Endothelial cell of umbilical vein (primary cell): Measurements from ENCODE around the gene PMFBP1. TPM values are rescaled to one million over a fixed set of nuclear protein-coding genes. Genes with fewer than 3 reads are reported as not detected.

Experiments used
- BruUV-seq: library from RNA; stranded (reverse); fragments of 400-500 nt; replicated peaks from 2 replicates; lab custom pipeline; 2021; lab: Mats Ljungman, UMichigan
- CTCF ChIA-PET: fragments of 300-600, 350-600 bp; sonication (Branson Sonifier 250); formaldehyde crosslinking; loops from one replicate; lab custom pipeline; 2021; ENCODE audit warnings: antibody characterized with exemption, inconsistent platforms; lab: Charles Lee
- POLR2A ChIA-PET: fragments of 300-600, 350-600 bp; sonication (Branson Sonifier 250); formaldehyde crosslinking; loops from one replicate; lab custom pipeline; 2021; ENCODE audit warnings: antibody characterized with exemption, inconsistent platforms; lab: Charles Lee
- DNase-seq: peaks from one replicate; pipeline ENCODE4 v3.0.0-alpha.2; 2011; ENCODE audit warnings: low read depth, low spot score
- FAIRE-seq: peaks from 2 replicates; lab custom pipeline; 2011; peaks lifted over from hg19 to GRCh38; lab: Jason Lieb, UNC
- H2AFZ ChIP-seq: 2 replicates; pipeline ENCODE4 v1.6.0; 2012; ENCODE audit warnings: low read depth, low read length, control low read depth, inconsistent platforms
- H3K27ac ChIP-seq: 2 replicates; pipeline ENCODE4 v1.5.1; 2011; ENCODE audit warnings: low read depth, mild to moderate bottlenecking, control low read depth, low read length, moderate library complexity; ENCODE audit not compliant: insufficient read depth
- H3K27me3 ChIP-seq, 2 experiments: 2 replicates each; pipeline versions ENCODE4 v1.6.0 to v1.6.1; 2011; ENCODE audit warnings: low read length in 2 of 2, mixed read lengths in 1 of 2; ENCODE audit not compliant: control insufficient read depth in 2 of 2, insufficient read depth in 2 of 2
- H3K36me3 ChIP-seq, 2 experiments: 2 replicates in 1 of 2; 3 replicates in 1 of 2; pipeline ENCODE4 v1.5.1; 2011; ENCODE audit warnings: low read length in 2 of 2, mild to moderate bottlenecking in 1 of 2, moderate library complexity in 1 of 2; ENCODE audit not compliant: control insufficient read depth in 2 of 2, insufficient read depth in 2 of 2; ENCODE audit errors: extremely low read depth in 1 of 2
- H3K4me1 ChIP-seq: 3 replicates; pipeline ENCODE4 v1.5.1; 2011; ENCODE audit warnings: mild to moderate bottlenecking, low read length; ENCODE audit not compliant: control insufficient read depth, insufficient read depth; ENCODE audit errors: extremely low read depth
- H3K4me2 ChIP-seq: 2 replicates; pipeline ENCODE4 v1.6.1; 2011; ENCODE audit warnings: low read length, control low read depth, mixed read lengths; ENCODE audit not compliant: insufficient read depth
- H3K4me3 ChIP-seq, 3 experiments: fragments of 200-600 bp in 1 of 3; sonication (generic), shearing (Covaris generic) in 1 of 3; replicated peaks in 1 of 3; 2 replicates each; pipeline ENCODE4 v1.5.1; 2011 to 2016; ENCODE audit warnings: control low read depth in 3 of 3, low read length in 3 of 3, mild to moderate bottlenecking in 2 of 3, inconsistent platforms in 1 of 3, low read depth in 1 of 3, moderate library complexity in 1 of 3; ENCODE audit not compliant: insufficient read depth in 1 of 3
- H3K79me2 ChIP-seq: 2 replicates; pipeline ENCODE4 v1.6.0; 2012; ENCODE audit warnings: low read length, inconsistent platforms; ENCODE audit not compliant: control insufficient read depth, insufficient read depth
- H3K9ac ChIP-seq: replicated peaks from 2 replicates; pipeline ENCODE3; 2011; ENCODE audit warnings: low read length, control low read depth; ENCODE audit not compliant: insufficient read depth; ENCODE audit errors: extremely low read depth
- H3K9me1 ChIP-seq: replicated peaks from 3 replicates; pipeline ENCODE4 v1.6.0; 2011; ENCODE audit warnings: mild to moderate bottlenecking, low read length; ENCODE audit not compliant: control insufficient read depth, insufficient read depth; ENCODE audit errors: extremely low read depth
- H3K9me3 ChIP-seq: replicated peaks from 2 replicates; pipeline ENCODE4 v1.5.1; 2012; ENCODE audit warnings: low read length, inconsistent platforms; ENCODE audit not compliant: control insufficient read depth, insufficient read depth
- H4K20me1 ChIP-seq: replicated peaks from 2 replicates; pipeline ENCODE3; 2011; ENCODE audit warnings: mild to moderate bottlenecking, low read length; ENCODE audit not compliant: control insufficient read depth, insufficient read depth; ENCODE audit errors: extremely low read depth
- FOS ChIP-seq: IDR thresholded peaks from 2 replicates; pipeline ENCODE4 v1.6.1; 2011; ENCODE audit warnings: mild to moderate bottlenecking, low read length, moderate library complexity, borderline replicate concordance; ENCODE audit not compliant: insufficient read depth
- GATA2 ChIP-seq: IDR thresholded peaks from 2 replicates; pipeline ENCODE4 v1.7.0; 2011; ENCODE audit warnings: low read depth, mild to moderate bottlenecking, moderate library complexity, mixed read lengths, low read length; ENCODE audit not compliant: insufficient read length, insufficient read depth
- JUN ChIP-seq: IDR thresholded peaks from 2 replicates; pipeline ENCODE4 v1.6.1; 2011; ENCODE audit warnings: borderline replicate concordance, low read depth; ENCODE audit not compliant: insufficient read length, insufficient read depth
- POLR2A ChIP-seq: IDR thresholded peaks from 2 replicates; pipeline ENCODE4 v1.6.1; 2012; ENCODE audit warnings: low read depth, mild to moderate bottlenecking, control low read depth, low read length
- dilution Hi-C: fragments of 300-500 bp; cut with MboI; formaldehyde crosslinking; loops from one replicate; pipeline ENCODE4 v1.15.0; 2019; ENCODE audit warnings: low sequenced_read_pairs; ENCODE audit not compliant: extremely low pct_ligation_motif_present
- intact Hi-C: fragments of 100-400 bp; cut with micrococcal nuclease; formaldehyde crosslinking; loops from one replicate; pipeline ENCODE4 v1.10.0; 2022
- polyA plus RNA-seq, 4 experiments: library from polyadenylated mRNA; depleted of rRNA in 3 of 4; stranded (reverse) in 3 of 4; unstranded in 1 of 4; fragments of >200 nt; gene quantifications; 2 replicates each; pipeline versions ENCODE4 v1.2.1 to v1.2.3, GENCODE V29; 2011 to 2012; ENCODE audit warnings: missing spikeins in 1 of 4
- total RNA-seq: library from RNA; stranded (reverse); gene quantifications from 2 replicates; pipeline ENCODE4 v1.2.3, GENCODE V29; 2021
- TF ChIP-seq, protein P1 (sequence below), 2 donors: IDR thresholded peaks; 1 replicate in 1 of 2; 2 replicates in 1 of 2; pipeline ENCODE4 v1.5.1; 2011; ENCODE audit warnings: low read length in 2 of 2, mild to moderate bottlenecking in 2 of 2, moderate library complexity in 2 of 2, control low read depth in 1 of 2, inconsistent platforms in 1 of 2, low read depth in 1 of 2; ENCODE audit not compliant: insufficient read depth in 1 of 2; ENCODE audit errors: extremely low read depth in 1 of 2

PMFBP1 gene
- total and polyA plus RNA-seq, 2 donors (not counting 3 experiments of a cell fraction or from before 2014, with no cell fraction given): 0.12 to 0.42 TPM

DNA sequence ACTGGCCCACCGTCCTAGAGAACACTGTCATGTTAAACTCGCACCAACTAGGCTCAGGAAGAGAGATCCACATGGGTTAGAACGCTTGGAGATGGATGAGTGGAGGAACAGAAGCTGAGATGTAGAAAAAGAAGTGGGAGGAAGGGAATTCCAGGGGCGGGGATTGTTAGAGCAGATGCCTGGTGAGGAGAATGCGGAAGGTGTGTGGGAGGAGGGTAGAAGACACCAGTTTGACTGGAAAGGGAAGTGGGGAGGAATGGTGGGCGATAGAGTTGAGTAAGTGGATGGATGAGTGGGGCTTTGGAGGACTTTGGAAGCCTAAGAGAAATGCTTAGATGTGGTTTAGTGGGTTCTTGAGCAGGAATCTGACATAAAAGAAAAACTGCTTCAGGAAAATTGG, 40.9 kb downstream of the PMFBP1 start:
- Histone ChIP-seq H3K4me3 (no peak overlapping the region), H3K27ac (no peak overlapping the region), H3K79me2 (no peaks in the 10 kb centered on the region), H3K4me1 (no peaks in the 10 kb centered on the region), H3K36me3 (no peaks in the 10 kb centered on the region), H3K9me1 (no peaks in the 10 kb centered on the region), H3K9me3 (no peaks in the 10 kb centered on the region), H2AFZ (no peak overlapping the region), H3K4me2 (no peak overlapping the region), H3K9ac (no peak overlapping the region), H3K27me3 (peaks cover 0 to 3% of the 10 kb centered on the region in 2 experiments), H4K20me1 (no peaks in the 10 kb centered on the region)
- FAIRE-seq: no peak
- no TSS peak for BruUV-seq
- dilution Hi-C loops (loop anchor here (25.0 kb wide), 1 partner anchor 331 kb away; no protein-coding TSS in a partner anchor), intact Hi-C loops (no loop called here)
- ChIA-PET POLR2A (no interaction called here), CTCF (interaction anchor here (1.0 to 1.8 kb wide), 4 partner anchors 13 to 1748 kb away, joined by 3 to 5 read pairs (median 4); no protein-coding TSS in a partner anchor)
- no peak for DNase-seq
- TF ChIP-seq POLR2A (no peak), JUN (no peak), GATA2 (no peak), FOS (no peak)
- TF ChIP-seq, protein P1, sequence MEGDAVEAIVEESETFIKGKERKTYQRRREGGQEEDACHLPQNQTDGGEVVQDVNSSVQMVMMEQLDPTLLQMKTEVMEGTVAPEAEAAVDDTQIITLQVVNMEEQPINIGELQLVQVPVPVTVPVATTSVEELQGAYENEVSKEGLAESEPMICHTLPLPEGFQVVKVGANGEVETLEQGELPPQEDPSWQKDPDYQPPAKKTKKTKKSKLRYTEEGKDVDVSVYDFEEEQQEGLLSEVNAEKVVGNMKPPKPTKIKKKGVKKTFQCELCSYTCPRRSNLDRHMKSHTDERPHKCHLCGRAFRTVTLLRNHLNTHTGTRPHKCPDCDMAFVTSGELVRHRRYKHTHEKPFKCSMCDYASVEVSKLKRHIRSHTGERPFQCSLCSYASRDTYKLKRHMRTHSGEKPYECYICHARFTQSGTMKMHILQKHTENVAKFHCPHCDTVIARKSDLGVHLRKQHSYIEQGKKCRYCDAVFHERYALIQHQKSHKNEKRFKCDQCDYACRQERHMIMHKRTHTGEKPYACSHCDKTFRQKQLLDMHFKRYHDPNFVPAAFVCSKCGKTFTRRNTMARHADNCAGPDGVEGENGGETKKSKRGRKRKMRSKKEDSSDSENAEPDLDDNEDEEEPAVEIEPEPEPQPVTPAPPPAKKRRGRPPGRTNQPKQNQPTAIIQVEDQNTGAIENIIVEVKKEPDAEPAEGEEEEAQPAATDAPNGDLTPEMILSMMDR (IDR thresholded peaks at IDR 0.05; ENCODE audit: extremely low read depth in 1 of 2, insufficient read depth in 1 of 2, low read depth in 1 of 2, low read length in 2 of 2): no peak
